GM19023 (cell line): Measurements from ENCODE around the gene MOGAT1.
"Not testable (repeated sequence)": the region's sequence is repeated elsewhere in the genome, so short reads cannot be mapped to it uniquely, and the experiment has no call there.

ENCODE experiments used
- ATAC-seq: cut with Tn5 transposase; IDR thresholded peaks from one replicate; pipeline ENCODE4 v1.9.1; 2021; ENCODE audit warnings: mild to moderate bottlenecking, moderate library complexity; ENCODE audit not compliant: unreplicated experiment

Gene MOGAT1

GRCh38 chr2:222669353-222669752, 2.1 kb upstream of the MOGAT1 start:
- ATAC-seq: no peak

DNA sequence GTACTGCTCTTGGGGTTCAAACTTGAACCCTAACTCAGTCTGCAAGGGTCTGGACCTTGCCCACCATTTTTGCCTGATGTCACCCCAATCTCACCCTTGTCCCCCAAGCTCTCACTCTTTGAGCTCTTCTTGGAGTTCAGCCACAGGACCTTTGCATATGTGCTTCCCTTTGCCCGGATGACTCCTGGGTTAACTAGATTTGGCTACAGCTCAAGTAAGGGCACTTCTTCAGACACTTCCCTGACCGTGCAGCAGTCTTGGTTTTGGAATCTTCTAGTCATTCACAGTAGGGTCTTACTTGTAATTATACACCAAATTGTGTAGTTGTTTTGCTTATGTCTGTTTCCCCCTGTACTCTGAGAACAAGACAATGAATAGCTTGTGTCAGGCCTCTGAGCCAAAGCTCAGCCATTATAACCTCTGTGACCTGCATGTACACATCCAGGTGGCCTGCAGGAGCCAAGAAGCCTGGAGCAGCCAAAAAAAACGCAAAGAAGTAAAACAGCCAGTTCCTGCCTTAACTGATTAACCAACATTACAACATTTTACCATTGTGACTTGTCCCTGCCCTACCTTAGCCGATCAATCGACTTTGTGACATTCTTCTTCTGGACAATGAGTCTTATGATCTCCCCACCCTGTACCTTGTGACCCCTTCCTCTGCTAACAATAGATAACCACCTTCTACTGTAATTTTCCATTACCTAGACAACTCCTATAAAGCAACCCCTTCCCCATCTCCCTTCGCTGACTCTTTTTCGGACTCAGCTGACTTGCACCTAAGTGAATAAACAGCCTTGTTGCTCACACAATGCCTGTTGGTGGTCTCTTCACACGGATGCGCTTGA, 1.0 kb upstream of the MOGAT1 start:
- ATAC-seq: no peak

DNA sequence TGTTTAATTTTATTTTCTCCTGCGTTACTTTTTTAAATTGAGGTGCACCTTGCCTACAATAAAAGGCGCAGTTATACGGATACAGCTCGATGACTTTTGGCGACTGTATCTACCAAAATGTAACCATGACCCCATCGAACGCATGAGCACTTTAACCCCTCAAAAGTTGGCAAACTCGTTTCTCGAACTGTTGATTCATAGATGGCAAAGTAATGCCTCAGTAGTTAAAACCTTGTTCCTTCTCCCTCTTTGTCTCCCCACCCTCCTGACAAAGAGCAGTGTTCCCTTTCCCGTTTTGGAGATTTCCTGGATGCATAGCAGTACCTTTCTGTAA, 577 bp downstream of the MOGAT1 start:
- no peak for ATAC-seq

DNA sequence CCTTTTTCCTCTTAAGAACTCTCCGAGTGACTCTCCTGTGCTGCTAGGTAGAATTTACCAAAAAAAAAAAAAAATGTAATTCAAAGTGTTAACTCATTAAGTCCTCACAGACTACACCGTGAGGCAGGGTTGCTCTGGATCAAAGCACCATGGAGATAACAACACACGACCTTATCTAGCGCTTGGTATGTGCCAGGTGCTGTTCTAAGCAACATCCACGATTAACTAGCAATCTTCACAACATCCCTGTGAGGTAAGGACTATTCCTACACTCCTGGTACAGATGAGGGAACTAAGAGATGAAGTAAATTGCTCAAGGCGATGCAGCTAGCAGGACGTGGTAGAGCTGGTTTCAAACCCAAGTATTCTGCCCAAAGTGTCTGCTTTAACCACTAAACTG, 1.8 kb downstream of the MOGAT1 start:
- ATAC-seq: no peak

DNA sequence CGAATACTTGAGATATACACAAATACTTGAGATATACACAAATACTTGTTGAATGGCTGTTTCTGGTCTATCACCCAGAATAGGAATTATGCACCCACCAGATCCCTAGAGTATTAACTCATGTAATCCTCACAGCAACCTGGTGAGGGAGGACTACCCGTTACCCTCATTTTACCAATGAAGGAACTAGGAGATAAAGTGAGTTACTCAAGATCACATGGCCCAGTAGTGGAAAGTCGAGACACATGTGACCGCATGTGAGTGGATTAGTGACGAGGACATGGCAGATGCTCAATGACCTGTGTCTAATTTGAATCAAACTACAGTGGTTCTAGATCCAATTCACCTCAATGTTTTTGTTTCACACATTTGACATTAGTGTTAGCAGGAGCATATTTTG, 2.4 kb downstream of the MOGAT1 start:
- no peak for ATAC-seq

- ATAC-seq: no peak
Observed at GRCh38 chr2:222677981-222678380, 6.5 kb downstream of the MOGAT1 start.

- ATAC-seq: no peak
Observed at GRCh38 chr2:222683805-222684204, 12.3 kb downstream of the MOGAT1 start.

DNA sequence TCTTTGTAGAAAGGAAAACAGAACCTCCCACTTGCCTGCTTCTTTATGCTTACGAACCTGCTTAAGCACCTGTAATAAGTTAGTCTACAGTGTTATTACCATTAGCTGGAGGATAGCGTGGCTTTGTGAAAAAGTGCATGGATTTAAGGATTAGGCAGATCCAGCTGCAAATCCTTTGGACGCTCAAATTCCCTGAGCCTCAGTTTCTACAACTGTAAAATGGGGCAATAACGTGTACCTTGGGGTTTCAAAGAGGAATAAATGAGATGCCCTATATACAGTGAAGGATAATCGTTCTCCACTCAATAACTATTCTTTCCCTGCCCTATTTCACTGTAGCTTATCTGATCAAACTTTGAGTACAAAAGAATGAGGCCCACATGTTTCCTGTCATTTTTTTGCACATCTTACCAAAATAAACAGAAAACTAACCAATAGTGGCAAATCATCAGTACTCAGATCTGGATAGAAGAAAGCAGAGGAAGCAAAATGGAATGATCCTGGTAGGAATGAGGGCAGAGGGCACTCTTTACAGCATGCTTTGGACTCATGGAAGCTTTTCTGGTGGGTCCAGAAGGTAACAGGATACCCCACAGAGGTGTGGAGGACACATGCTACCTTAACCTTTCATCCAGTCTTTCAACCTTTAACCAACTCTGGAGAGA, 14.8 kb downstream of the MOGAT1 start:
- no peak for ATAC-seq

- no peak for ATAC-seq
Observed at GRCh38 chr2:222688917-222689316, 17.5 kb downstream of the MOGAT1 start.

GRCh38 chr2:222689322-222689721, 17.9 kb downstream of the MOGAT1 start:
- ATAC-seq: no peak

- peak; percentile 98 for ATAC-seq
Observed at GRCh38 chr2:222690564-222691200, 19.2 kb downstream of the MOGAT1 start.

- ATAC-seq: not testable (repeated sequence)
Observed at GRCh38 chr2:222693413-222693812, 22.0 kb downstream of the MOGAT1 start.

GRCh38 chr2:222693837-222694236, 22.4 kb downstream of the MOGAT1 start:
- ATAC-seq: no peak

- ATAC-seq: no peak
Observed at GRCh38 chr2:222698276-222698675, 26.8 kb downstream of the MOGAT1 start.

- no peak for ATAC-seq
Observed at GRCh38 chr2:222701233-222701632, 29.8 kb downstream of the MOGAT1 start.

GRCh38 chr2:222701721-222702131, 30.3 kb downstream of the MOGAT1 start:
- no peak for ATAC-seq

DNA sequence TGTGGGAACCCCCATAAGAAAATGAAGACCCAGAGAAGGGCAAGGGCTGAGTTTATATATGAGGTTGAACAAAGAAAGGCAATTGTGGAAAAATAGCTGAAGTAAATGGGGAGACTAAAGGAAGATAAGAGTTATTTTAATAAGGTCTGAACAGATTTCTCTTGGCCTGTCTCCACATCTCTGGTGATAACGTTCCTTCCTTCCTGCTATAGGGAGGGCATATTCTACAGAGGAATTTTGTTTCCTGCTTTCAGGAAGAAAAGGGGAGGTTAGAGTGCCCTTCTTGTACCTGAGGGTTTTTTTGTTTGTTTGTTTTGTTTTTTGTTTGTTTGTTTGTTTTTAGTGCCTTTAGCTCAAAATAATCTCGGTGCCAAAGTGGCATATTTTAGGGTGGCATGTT, 31.6 kb downstream of the MOGAT1 start:
- ATAC-seq: no peak

DNA sequence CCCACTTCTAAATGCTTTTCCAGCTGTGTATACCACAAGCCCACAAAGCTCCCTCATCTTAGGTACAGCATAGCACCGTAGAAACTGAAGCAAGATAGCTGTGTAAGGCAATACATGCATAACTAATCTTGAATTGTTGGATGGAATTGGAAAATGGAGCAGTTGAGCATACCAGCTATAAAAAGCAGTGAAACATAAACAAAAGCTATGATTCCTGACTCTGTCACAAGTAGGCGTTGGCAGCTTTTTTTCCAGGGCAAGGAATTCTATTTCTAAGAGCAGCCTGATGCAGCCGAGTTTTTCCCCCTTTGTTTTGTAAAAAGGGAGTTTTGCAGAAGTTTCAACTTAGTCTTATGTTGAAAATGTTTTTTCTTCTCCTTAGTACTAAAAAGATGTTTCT, 32.4 kb downstream of the MOGAT1 start:
- no peak for ATAC-seq

DNA sequence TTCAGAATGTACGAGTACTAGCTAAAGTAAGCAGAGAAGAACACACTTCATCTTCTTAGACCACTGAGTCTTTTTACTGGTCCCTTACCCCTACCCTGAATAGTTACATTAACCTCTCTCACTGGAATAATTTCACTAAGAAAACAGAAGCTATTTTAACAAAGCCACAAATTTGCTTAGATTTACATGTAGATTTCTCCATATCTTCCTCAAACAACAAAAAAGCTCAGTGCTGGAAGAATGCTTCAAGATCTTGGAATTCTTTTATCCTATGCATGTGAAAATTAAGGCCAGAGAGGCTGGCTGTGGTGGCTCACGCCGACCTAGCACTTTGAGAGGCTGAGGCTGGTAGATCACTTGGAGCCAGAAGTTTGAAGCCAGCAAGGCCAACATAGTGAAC, 35.2 kb downstream of the MOGAT1 start:
- ATAC-seq: no peak

GRCh38 chr2:222707102-222707688, 35.7 kb downstream of the MOGAT1 start:
- peak; percentile 3 for ATAC-seq

DNA sequence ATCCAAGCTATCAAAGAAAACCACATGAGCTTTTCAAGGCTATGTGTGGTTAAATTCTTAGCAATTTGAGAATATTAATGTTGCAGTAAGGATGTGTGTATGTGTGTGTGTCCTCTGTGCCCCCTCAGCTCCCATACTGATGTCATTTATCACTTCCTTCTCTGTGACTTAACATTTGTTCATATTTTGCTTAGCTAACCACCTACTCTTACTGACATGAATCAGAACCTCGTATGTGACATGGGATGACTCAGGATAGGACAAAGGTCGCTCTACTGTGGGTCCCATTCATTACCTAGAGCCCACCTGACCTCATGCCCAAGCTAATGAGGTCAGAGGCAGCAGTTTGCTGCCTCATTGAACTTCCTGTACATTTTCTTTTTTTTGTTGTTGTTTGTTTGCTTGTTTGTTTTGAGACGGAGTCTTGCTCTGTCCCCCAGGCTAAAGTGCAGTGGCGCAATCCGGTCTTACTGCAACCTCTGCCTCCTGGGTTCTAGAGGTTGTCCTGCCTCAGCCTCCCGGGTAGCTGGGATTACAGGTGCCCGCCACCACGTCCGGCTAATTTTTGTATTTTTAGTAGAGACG, 36.3 kb downstream of the MOGAT1 start:
- peak; percentile 57 for ATAC-seq
